ENCODE results near the gene STX3. TPM values are rescaled to one million over a fixed set of nuclear protein-coding genes. Genes with fewer than 3 reads are reported as not detected.

STX3 gene
- total and polyA plus RNA-seq, 2 of the 13 experiments (the other 11 are each of a cell fraction or from before 2014, with no cell fraction given): 16.5 to 24.0 TPM

GRCh38 chr11:59754494-59754858 lies 700 bp upstream of the STX3 start (continued):
- TF ChIP-seq, protein P1, sequence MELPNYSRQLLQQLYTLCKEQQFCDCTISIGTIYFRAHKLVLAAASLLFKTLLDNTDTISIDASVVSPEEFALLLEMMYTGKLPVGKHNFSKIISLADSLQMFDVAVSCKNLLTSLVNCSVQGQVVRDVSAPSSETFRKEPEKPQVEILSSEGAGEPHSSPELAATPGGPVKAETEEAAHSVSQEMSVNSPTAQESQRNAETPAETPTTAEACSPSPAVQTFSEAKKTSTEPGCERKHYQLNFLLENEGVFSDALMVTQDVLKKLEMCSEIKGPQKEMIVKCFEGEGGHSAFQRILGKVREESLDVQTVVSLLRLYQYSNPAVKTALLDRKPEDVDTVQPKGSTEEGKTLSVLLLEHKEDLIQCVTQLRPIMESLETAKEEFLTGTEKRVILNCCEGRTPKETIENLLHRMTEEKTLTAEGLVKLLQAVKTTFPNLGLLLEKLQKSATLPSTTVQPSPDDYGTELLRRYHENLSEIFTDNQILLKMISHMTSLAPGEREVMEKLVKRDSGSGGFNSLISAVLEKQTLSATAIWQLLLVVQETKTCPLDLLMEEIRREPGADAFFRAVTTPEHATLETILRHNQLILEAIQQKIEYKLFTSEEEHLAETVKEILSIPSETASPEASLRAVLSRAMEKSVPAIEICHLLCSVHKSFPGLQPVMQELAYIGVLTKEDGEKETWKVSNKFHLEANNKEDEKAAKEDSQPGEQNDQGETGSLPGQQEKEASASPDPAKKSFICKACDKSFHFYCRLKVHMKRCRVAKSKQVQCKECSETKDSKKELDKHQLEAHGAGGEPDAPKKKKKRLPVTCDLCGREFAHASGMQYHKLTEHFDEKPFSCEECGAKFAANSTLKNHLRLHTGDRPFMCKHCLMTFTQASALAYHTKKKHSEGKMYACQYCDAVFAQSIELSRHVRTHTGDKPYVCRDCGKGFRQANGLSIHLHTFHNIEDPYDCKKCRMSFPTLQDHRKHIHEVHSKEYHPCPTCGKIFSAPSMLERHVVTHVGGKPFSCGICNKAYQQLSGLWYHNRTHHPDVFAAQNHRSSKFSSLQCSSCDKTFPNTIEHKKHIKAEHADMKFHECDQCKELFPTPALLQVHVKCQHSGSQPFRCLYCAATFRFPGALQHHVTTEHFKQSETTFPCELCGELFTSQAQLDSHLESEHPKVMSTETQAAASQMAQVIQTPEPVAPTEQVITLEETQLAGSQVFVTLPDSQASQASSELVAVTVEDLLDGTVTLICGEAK (IDR thresholded peaks at IDR 0.05): no peak
- TF ChIP-seq, protein P1 (CRISPR knock-in tag; IDR thresholded peaks at IDR 0.05): no peak
- TF ChIP-seq ZNF501 (CRISPR knock-in tag; IDR thresholded peaks at IDR 0.05) (no peak), SOX5 (CRISPR knock-in tag; IDR thresholded peaks at IDR 0.05; ENCODE audit: borderline replicate concordance) (no peak), KLF9 (CRISPR knock-in tag; IDR thresholded peaks at IDR 0.05; ENCODE audit: low read depth) (no peak), ZNF225 (CRISPR knock-in tag; IDR thresholded peaks at IDR 0.05) (no peak), ZNF274 (CRISPR knock-in tag; IDR thresholded peaks at IDR 0.05) (no peak), ZNF354B (CRISPR knock-in tag; IDR thresholded peaks at IDR 0.05) (no peak), JUNB (CRISPR knock-in tag; IDR thresholded peaks at IDR 0.05; ENCODE audit: borderline replicate concordance) (no peak), RELA (CRISPR knock-in tag; IDR thresholded peaks at IDR 0.05) (no peak), ZNF20 (CRISPR knock-in tag; IDR thresholded peaks at IDR 0.05) (no peak), FOXP4 (CRISPR knock-in tag; IDR thresholded peaks at IDR 0.05) (no peak), ZNF12 (CRISPR knock-in tag; IDR thresholded peaks at IDR 0.05) (no peak), DNMT1 (CRISPR knock-in tag; IDR thresholded peaks at IDR 0.05) (no peak), CENPX (CRISPR knock-in tag; IDR thresholded peaks at IDR 0.05) (no peak), ZBTB37 (CRISPR knock-in tag; IDR thresholded peaks at IDR 0.05) (no peak), FOXJ3 (CRISPR knock-in tag; IDR thresholded peaks at IDR 0.05; ENCODE audit: borderline replicate concordance) (no peak)
- TF ChIP-seq, protein P2, sequence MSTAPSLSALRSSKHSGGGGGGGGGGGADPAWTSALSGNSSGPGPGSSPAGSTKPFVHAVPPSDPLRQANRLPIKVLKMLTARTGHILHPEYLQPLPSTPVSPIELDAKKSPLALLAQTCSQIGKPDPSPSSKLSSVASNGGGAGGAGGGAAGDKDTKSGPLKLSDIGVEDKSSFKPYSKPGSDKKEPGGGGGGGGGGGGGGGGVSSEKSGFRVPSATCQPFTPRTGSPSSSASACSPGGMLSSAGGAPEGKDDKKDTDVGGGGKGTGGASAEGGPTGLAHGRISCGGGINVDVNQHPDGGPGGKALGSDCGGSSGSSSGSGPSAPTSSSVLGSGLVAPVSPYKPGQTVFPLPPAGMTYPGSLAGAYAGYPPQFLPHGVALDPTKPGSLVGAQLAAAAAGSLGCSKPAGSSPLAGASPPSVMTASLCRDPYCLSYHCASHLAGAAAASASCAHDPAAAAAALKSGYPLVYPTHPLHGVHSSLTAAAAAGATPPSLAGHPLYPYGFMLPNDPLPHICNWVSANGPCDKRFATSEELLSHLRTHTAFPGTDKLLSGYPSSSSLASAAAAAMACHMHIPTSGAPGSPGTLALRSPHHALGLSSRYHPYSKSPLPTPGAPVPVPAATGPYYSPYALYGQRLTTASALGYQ (CRISPR knock-in tag; IDR thresholded peaks at IDR 0.05): no peak
